MV-4-11 (cell line): ENCODE results near the gene IKZF5.

Experiments
- DNase-seq: peaks from one replicate; lab custom pipeline; 2025; lab: John Stamatoyannopoulos, UW

Gene IKZF5

GRCh38 chr10:123008355-123009104 lies at the start of gene IKZF5, which contains the start of gene ACADSB:
Gene IKZF5, minus strand, starts transcription at chr10:123008795. Its CDS starts 10,170 bp downstream, at chr10:122998625.
Gene ACADSB, plus strand, starts transcription at chr10:123009006. Its CDS starts 24 bp downstream, at chr10:123009030.
- DNase-seq = peak; percentile 96

GRCh38 chr10:123057968-123058367 lies 49.4 kb upstream of the IKZF5 start:
- no peak for DNase-seq

- DNase-seq = no peak
Measured at GRCh38 chr10:123045961-123046731, 37.6 kb upstream of the IKZF5 start.

GRCh38 chr10:123044391-123044790 lies 35.8 kb upstream of the IKZF5 start:
- peak; percentile 39 for DNase-seq

- DNase-seq = peak; percentile 59
Measured at GRCh38 chr10:123043409-123043925, 34.9 kb upstream of the IKZF5 start.

- no peak for DNase-seq
Measured at GRCh38 chr10:123042708-123043408, 34.3 kb upstream of the IKZF5 start.

GRCh38 chr10:123039632-123039930 lies 31.0 kb upstream of the IKZF5 start:
- no peak for DNase-seq

- DNase-seq = peak; percentile 78
Measured at GRCh38 chr10:123038782-123039631, 30.4 kb upstream of the IKZF5 start.

GRCh38 chr10:123035467-123036086 lies 27.0 kb upstream of the IKZF5 start:
- no peak for DNase-seq

GRCh38 chr10:123034332-123034731 lies 25.7 kb upstream of the IKZF5 start:
- DNase-seq = no peak

GRCh38 chr10:123031124-123031523 lies 22.5 kb upstream of the IKZF5 start:
- DNase-seq = no peak

- no peak for DNase-seq
Measured at GRCh38 chr10:123027861-123028260, 19.3 kb upstream of the IKZF5 start.

GRCh38 chr10:123026302-123026701 lies 17.7 kb upstream of the IKZF5 start:
- no peak for DNase-seq

- DNase-seq = no peak
Measured at GRCh38 chr10:123024540-123024939, 15.9 kb upstream of the IKZF5 start.

- peak; percentile 17 for DNase-seq
Measured at GRCh38 chr10:123021517-123021916, 12.9 kb upstream of the IKZF5 start.

- no peak for DNase-seq
Measured at GRCh38 chr10:123019941-123020703, 11.5 kb upstream of the IKZF5 start.

GRCh38 chr10:123019264-123019663 lies 10.7 kb upstream of the IKZF5 start:
- DNase-seq = no peak

GRCh38 chr10:123018531-123018930 lies 9.9 kb upstream of the IKZF5 start:
- DNase-seq = no peak

- no peak for DNase-seq
Measured at GRCh38 chr10:123017421-123018165, 9.0 kb upstream of the IKZF5 start.

GRCh38 chr10:123016228-123016627 lies 7.6 kb upstream of the IKZF5 start:
- no peak for DNase-seq
